ENCODE measurements around the gene GSE1. TPM values are rescaled to one million over a fixed set of nuclear protein-coding genes. Genes with fewer than 3 reads are reported as not detected.

The GSE1 gene
- total RNA-seq, 6 experiments from 2014 or later = 49.2 to 62.3 (median 58.1) TPM

- H3K27ac Mint-ChIP-seq = no peak overlapping the region
- H3K9me3 Mint-ChIP-seq = no peaks in the 10 kb centered on the region
- DNase-seq = no peak
- no peak for TF ChIP-seq CTCF (IDR thresholded peaks at IDR 0.05)
- no peak overlapping the region for H3K4me3 Mint-ChIP-seq
- H3K4me1 Mint-ChIP-seq (ENCODE audit: low read depth) = no peaks in the 10 kb centered on the region; the same call in 1 of the 2 replicates
- peaks cover 14% of the 10 kb centered on the region for H3K27me3 Mint-ChIP-seq (ENCODE audit: insufficient read depth)
- H3K36me3 Mint-ChIP-seq (ENCODE audit: low read depth) = no peaks in the 10 kb centered on the region
These were observed 35.7 kb downstream of the GSE1 start for GRCh38 chr16:85648805-85649204.

GRCh38 chr16:85649411-85650134 lies 36.5 kb downstream of the GSE1 start:
- Mint-ChIP-seq H3K4me1 (ENCODE audit: low read depth) (no peaks in the 10 kb centered on the region; the same call in 1 of the 2 replicates), H3K36me3 (ENCODE audit: low read depth) (no peaks in the 10 kb centered on the region), H3K4me3 (no peak overlapping the region), H3K27me3 (ENCODE audit: insufficient read depth) (peaks cover 10% of the 10 kb centered on the region), H3K27ac (no peak overlapping the region), H3K9me3 (no peaks in the 10 kb centered on the region)
- no peak for DNase-seq
- TF ChIP-seq CTCF (IDR thresholded peaks at IDR 0.05) = no peak

GRCh38 chr16:85650135-85650843 lies 37.2 kb downstream of the GSE1 start:
- Mint-ChIP-seq H3K27ac (no peak overlapping the region), H3K27me3 (ENCODE audit: insufficient read depth) (peaks cover 6% of the 10 kb centered on the region), H3K36me3 (ENCODE audit: low read depth) (no peaks in the 10 kb centered on the region), H3K4me3 (no peak overlapping the region), H3K4me1 (ENCODE audit: low read depth) (no peaks in the 10 kb centered on the region; the same call in 1 of the 2 replicates), H3K9me3 (no peaks in the 10 kb centered on the region)
- DNase-seq = no peak
- TF ChIP-seq CTCF (IDR thresholded peaks at IDR 0.05) = no peak

GRCh38 chr16:85650844-85651628 lies 37.9 kb downstream of the GSE1 start:
- H3K36me3 Mint-ChIP-seq (ENCODE audit: low read depth) = no peaks in the 10 kb centered on the region
- no peak for DNase-seq
- TF ChIP-seq CTCF (IDR thresholded peaks at IDR 0.05) = no peak
- no peak overlapping the region for H3K27ac Mint-ChIP-seq
- H3K4me1 Mint-ChIP-seq (ENCODE audit: low read depth) = no peaks in the 10 kb centered on the region; the same call in 1 of the 2 replicates
- no peak overlapping the region for H3K4me3 Mint-ChIP-seq
- H3K27me3 Mint-ChIP-seq (ENCODE audit: insufficient read depth) = peaks cover 4% of the 10 kb centered on the region
- H3K9me3 Mint-ChIP-seq = no peaks in the 10 kb centered on the region

- H3K27me3 Mint-ChIP-seq (ENCODE audit: insufficient read depth) = peaks cover 4% of the 10 kb centered on the region
- no peak overlapping the region for H3K4me3 Mint-ChIP-seq
- no peak for TF ChIP-seq CTCF (IDR thresholded peaks at IDR 0.05)
- no peak overlapping the region for H3K27ac Mint-ChIP-seq
- no peaks in the 10 kb centered on the region for H3K9me3 Mint-ChIP-seq
- no peak for DNase-seq
- H3K36me3 Mint-ChIP-seq (ENCODE audit: low read depth) = no peaks in the 10 kb centered on the region
- H3K4me1 Mint-ChIP-seq (ENCODE audit: low read depth) = no peaks in the 10 kb centered on the region; the same call in 1 of the 2 replicates
These were observed 38.7 kb downstream of the GSE1 start for GRCh38 chr16:85651629-85652430.

Measured in HFFc6 (cell line).